SK-N-SH (cell line): ENCODE results near the gene MRGPRD. TPM values are rescaled to one million over a fixed set of nuclear protein-coding genes. Genes with fewer than 3 reads are reported as not detected.

Experiments used
- CTCF ChIA-PET: fragments of 300-600, 350-600 bp; formaldehyde crosslinking; extraction: SDS; loops from one replicate; lab custom pipeline; 2021; lab: Yijun Ruan, JAX
- POLR2A ChIA-PET: fragments of 350-600 bp; sonication (Branson Sonifier 250); formaldehyde crosslinking; extraction: SDS; loops from one replicate; lab custom pipeline; 2020; ENCODE audit warnings: antibody characterized with exemption, inconsistent platforms; lab: Yijun Ruan, JAX
- DNase-seq: peaks from one replicate; pipeline ENCODE4 v3.0.0; 2012
- H2AFZ ChIP-seq: fragments of 200-600 bp; sonication (generic); 2 replicates; pipeline ENCODE4 v1.8.1; 2016; ENCODE audit warnings: antibody characterized with exemption, mild to moderate bottlenecking, low read depth
- H3F3A ChIP-seq: fragments of 200-600 bp; sonication (generic); replicated peaks from 2 replicates; pipeline ENCODE3; 2016; ENCODE audit warnings: antibody characterized with exemption, mild to moderate bottlenecking; ENCODE audit not compliant: insufficient read depth
- H3K27ac ChIP-seq, 2 experiments: fragments of 200-500 bp in 1 of 2; fragments of 200-600 bp in 1 of 2; sonication (Bioruptor generic) in 1 of 2; sonication (generic), shearing (Covaris generic) in 1 of 2; 2 replicates each; pipeline versions ENCODE4 v1.5.1 to v1.6.1; 2014 to 2016; ENCODE audit warnings: low read depth in 2 of 2, inconsistent platforms in 1 of 2, low read length in 1 of 2, mild to moderate bottlenecking in 1 of 2, mixed read lengths in 1 of 2
- H3K27me3 ChIP-seq: fragments of 200-600 bp; sonication (generic), shearing (Covaris generic); 2 replicates; pipeline ENCODE4 v1.6.1; 2016; ENCODE audit warnings: mixed run types; ENCODE audit not compliant: insufficient read depth
- H3K36me3 ChIP-seq, 2 experiments: fragments of 200-500 bp in 1 of 2; fragments of 200-600 bp in 1 of 2; sonication (Bioruptor generic) in 1 of 2; sonication (generic) in 1 of 2; replicated peaks in 1 of 2; 2 replicates each; pipeline versions ENCODE3 to v1.5.1; 2014 to 2016; ENCODE audit warnings: low read length in 1 of 2, mild to moderate bottlenecking in 1 of 2; ENCODE audit not compliant: insufficient read depth in 2 of 2, control insufficient read depth in 1 of 2
- H3K4me1 ChIP-seq, 2 experiments: fragments of 200-500 bp in 1 of 2; fragments of 200-600 bp in 1 of 2; sonication (Bioruptor generic) in 1 of 2; sonication (generic), shearing (Covaris generic) in 1 of 2; 2 replicates each; pipeline versions ENCODE4 v1.5.1 to v1.6.1; 2014 to 2016; ENCODE audit warnings: low read depth in 1 of 2, low read length in 1 of 2, mixed run types in 1 of 2; ENCODE audit not compliant: insufficient read depth in 2 of 2, control insufficient read depth in 1 of 2
- H3K4me2 ChIP-seq: fragments of 200-600 bp; sonication (generic), shearing (Covaris generic); 2 replicates; pipeline ENCODE4 v1.6.1; 2017; ENCODE audit warnings: mixed run types
- H3K4me3 ChIP-seq, 2 experiments: fragments of 200-500 bp in 1 of 2; fragments of 200-600 bp in 1 of 2; sonication (Bioruptor generic) in 1 of 2; sonication (generic), shearing (Covaris generic) in 1 of 2; 2 replicates each; pipeline versions ENCODE4 v1.5.1 to v1.8.1; 2014 to 2016; ENCODE audit warnings: low read depth in 2 of 2, inconsistent platforms in 1 of 2, low read length in 1 of 2, mild to moderate bottlenecking in 1 of 2, mixed read lengths in 1 of 2, moderate library complexity in 1 of 2
- H3K79me2 ChIP-seq: fragments of 200-600 bp; sonication (generic); 2 replicates; pipeline ENCODE4 v1.8.1; 2017; ENCODE audit warnings: mild to moderate bottlenecking; ENCODE audit not compliant: insufficient read depth
- H3K9ac ChIP-seq: fragments of 200-600 bp; sonication (generic); 2 replicates; pipeline ENCODE4 v1.6.1; 2017; ENCODE audit warnings: mixed run types
- H3K9me2 ChIP-seq: fragments of 200-600 bp; sonication (generic); 2 replicates; pipeline ENCODE4 v1.6.1; 2017; ENCODE audit warnings: mixed run types
- H3K9me3 ChIP-seq: fragments of 200-600 bp; sonication (generic); 2 replicates; pipeline ENCODE4 v1.6.1; 2017; ENCODE audit warnings: mixed run types, mild to moderate bottlenecking, moderate library complexity
- H4K20me1 ChIP-seq: fragments of 200-600 bp; sonication (generic); 2 replicates; pipeline ENCODE4 v1.6.1; 2017; ENCODE audit warnings: mild to moderate bottlenecking, mixed run types; ENCODE audit not compliant: insufficient read depth
- GATA2 ChIP-seq: sonication (generic); formaldehyde crosslinking; IDR thresholded peaks from 2 replicates; pipeline ENCODE4 v1.5.0; 2020; ENCODE audit warnings: mild to moderate bottlenecking, missing genetic modification reagents
- JUND ChIP-seq: IDR thresholded peaks from 2 replicates; pipeline ENCODE4 v1.4.0; 2012
- MEF2A ChIP-seq: IDR thresholded peaks from 2 replicates; pipeline ENCODE4 v1.4.0; 2012; ENCODE audit warnings: low read depth, borderline replicate concordance
- RXRA ChIP-seq: IDR thresholded peaks from 2 replicates; pipeline ENCODE4 v1.4.0; 2012; ENCODE audit warnings: low read depth, mild to moderate bottlenecking, borderline replicate concordance
- YY1 ChIP-seq: IDR thresholded peaks from 2 replicates; pipeline ENCODE4 v1.4.0; 2012; ENCODE audit warnings: low read depth, mild to moderate bottlenecking
- WGBS: methylation state at CpG from one replicate; pipeline ENCODE4 v1.1.6; 2017; ENCODE audit warnings: low lambda C conversion rate; 5-methylcytosine and 5-hydroxymethylcytosine counted together
- polyA plus RNA-seq, 3 experiments: library from polyadenylated mRNA; depleted of rRNA; stranded (reverse); fragments of >200 nt; gene quantifications; 2 replicates each; pipeline ENCODE4 v1.2.3, GENCODE V29; 2012
- TF ChIP-seq, protein P1 (sequence below): IDR thresholded peaks from 2 replicates; pipeline ENCODE4; 2012
- TF ChIP-seq, protein P2 (sequence below): IDR thresholded peaks from 2 replicates; pipeline ENCODE4 v1.4.0; 2012; ENCODE audit warnings: low read depth, borderline replicate concordance
- TF ChIP-seq, protein P3 (sequence below): IDR thresholded peaks from 2 replicates; pipeline ENCODE4 v1.6.1; 2012; ENCODE audit warnings: mild to moderate bottlenecking, low read depth, low read length, moderate library complexity
- TF ChIP-seq, protein P4 (sequence below): fragments of 150-350 bp; IDR thresholded peaks from 2 replicates; pipeline ENCODE4 v1.6.1; 2016; ENCODE audit warnings: mild to moderate bottlenecking, low read depth, low read length

The MRGPRD gene
- polyA plus RNA-seq, 1 of the 3 experiments (the other 2 are of a cell fraction): not detected

DNA sequence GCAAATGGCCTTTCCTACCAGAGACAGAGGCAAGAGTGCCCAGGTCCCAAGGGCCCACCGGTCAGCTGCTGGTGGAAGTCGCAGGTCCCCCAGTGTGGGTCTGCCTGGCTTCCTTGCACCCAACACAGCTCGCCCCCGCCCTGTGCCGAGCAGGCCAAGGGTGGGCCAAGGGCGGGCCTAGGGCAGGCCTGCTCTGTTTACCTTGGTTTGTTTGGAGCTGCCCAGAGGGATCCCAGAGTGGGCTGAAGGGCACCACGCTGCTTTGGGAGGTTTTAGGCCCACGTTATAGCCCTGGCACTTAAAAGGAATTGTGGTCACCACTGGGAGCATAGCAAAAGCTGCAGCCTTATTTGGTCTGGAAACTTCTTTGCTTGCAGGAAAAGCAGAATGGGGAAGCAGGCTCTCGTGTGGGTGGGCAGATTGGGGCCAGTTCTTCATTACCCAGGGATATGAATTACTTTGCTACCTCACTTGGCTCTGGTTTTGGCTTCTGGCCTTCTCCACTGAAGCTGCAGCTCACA, 38.0 kb downstream of the MRGPRD start:
- Histone ChIP-seq H2AFZ (no peak overlapping the region), H3F3A (no peaks in the 10 kb centered on the region), H3K9ac (no peak overlapping the region), H3K27ac (no peak overlapping the region), H3K9me3 (no peaks in the 10 kb centered on the region), H3K27me3 (no peaks in the 10 kb centered on the region), H3K4me1 (no peaks in the 10 kb centered on the region), H3K9me2 (no peaks in the 10 kb centered on the region), H3K4me2 (no peak overlapping the region), H3K36me3 (peaks cover 0 to 15% of the 10 kb centered on the region in 2 experiments), H4K20me1 (no peaks in the 10 kb centered on the region), H3K79me2 (no peaks in the 10 kb centered on the region), H3K4me3 (no peak overlapping the region)
- DNase-seq: no peak
- TF ChIP-seq, protein P1, sequence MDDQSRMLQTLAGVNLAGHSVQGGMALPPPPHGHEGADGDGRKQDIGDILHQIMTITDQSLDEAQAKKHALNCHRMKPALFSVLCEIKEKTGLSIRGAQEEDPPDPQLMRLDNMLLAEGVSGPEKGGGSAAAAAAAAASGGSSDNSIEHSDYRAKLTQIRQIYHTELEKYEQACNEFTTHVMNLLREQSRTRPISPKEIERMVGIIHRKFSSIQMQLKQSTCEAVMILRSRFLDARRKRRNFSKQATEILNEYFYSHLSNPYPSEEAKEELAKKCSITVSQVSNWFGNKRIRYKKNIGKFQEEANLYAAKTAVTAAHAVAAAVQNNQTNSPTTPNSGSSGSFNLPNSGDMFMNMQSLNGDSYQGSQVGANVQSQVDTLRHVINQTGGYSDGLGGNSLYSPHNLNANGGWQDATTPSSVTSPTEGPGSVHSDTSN: no peak
- no peak for TF ChIP-seq YY1
- TF ChIP-seq, protein P2, sequence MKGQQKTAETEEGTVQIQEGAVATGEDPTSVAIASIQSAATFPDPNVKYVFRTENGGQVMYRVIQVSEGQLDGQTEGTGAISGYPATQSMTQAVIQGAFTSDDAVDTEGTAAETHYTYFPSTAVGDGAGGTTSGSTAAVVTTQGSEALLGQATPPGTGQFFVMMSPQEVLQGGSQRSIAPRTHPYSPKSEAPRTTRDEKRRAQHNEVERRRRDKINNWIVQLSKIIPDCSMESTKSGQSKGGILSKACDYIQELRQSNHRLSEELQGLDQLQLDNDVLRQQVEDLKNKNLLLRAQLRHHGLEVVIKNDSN: no peak
- WGBS: 78% methylated on average over 3 of the region's 9 CpGs
- ChIA-PET POLR2A (no interaction called here), CTCF (interaction anchor here (0.6 to 1.2 kb wide), 3 partner anchors 13 to 145 kb away, joined by 3 read pairs; no protein-coding TSS in a partner anchor)

DNA sequence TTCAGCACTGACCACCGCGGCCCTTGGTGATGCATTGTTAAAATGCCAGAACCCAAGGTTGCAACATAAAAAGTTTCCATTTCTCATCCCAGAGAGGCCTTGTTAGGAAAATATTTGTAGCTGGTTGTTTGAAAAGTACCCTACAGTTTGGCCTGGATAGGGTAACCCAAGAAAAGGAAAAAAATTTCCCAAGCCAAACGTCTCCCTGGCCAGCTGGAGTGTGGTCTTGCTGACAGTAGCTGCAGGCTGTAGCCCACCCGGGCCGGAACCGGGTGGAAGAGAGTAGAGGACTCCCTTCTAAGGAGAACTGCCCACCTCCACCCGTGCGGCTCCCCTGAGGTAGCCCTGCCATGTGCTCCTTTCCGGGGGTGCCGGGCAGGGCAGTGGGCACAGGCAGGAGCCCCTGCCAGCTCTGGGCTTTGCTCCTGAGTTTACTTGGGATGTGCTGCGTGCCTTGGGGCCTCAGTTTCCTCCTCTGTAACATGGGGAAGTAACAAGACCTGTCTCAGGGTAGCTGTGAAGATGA, 38.6 kb downstream of the MRGPRD start:
- CTCF ChIA-PET: interaction anchor here (0.6 to 1.2 kb wide), 3 partner anchors 14 to 145 kb away, joined by 3 read pairs; no protein-coding TSS in a partner anchor
- no peak for DNase-seq

More for the DNA sequence above, 38.6 kb downstream of the MRGPRD start:
- peaks cover 0 to 21% of the 10 kb centered on the region in 2 experiments for H3K36me3 ChIP-seq
- H4K20me1 ChIP-seq: no peaks in the 10 kb centered on the region
- no peaks in the 10 kb centered on the region for H3K4me1 ChIP-seq
- H3K27me3 ChIP-seq: no peaks in the 10 kb centered on the region
- TF ChIP-seq, protein P3, sequence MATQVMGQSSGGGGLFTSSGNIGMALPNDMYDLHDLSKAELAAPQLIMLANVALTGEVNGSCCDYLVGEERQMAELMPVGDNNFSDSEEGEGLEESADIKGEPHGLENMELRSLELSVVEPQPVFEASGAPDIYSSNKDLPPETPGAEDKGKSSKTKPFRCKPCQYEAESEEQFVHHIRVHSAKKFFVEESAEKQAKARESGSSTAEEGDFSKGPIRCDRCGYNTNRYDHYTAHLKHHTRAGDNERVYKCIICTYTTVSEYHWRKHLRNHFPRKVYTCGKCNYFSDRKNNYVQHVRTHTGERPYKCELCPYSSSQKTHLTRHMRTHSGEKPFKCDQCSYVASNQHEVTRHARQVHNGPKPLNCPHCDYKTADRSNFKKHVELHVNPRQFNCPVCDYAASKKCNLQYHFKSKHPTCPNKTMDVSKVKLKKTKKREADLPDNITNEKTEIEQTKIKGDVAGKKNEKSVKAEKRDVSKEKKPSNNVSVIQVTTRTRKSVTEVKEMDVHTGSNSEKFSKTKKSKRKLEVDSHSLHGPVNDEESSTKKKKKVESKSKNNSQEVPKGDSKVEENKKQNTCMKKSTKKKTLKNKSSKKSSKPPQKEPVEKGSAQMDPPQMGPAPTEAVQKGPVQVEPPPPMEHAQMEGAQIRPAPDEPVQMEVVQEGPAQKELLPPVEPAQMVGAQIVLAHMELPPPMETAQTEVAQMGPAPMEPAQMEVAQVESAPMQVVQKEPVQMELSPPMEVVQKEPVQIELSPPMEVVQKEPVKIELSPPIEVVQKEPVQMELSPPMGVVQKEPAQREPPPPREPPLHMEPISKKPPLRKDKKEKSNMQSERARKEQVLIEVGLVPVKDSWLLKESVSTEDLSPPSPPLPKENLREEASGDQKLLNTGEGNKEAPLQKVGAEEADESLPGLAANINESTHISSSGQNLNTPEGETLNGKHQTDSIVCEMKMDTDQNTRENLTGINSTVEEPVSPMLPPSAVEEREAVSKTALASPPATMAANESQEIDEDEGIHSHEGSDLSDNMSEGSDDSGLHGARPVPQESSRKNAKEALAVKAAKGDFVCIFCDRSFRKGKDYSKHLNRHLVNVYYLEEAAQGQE: no peak
- no peak for TF ChIP-seq JUND
- no peak for TF ChIP-seq RXRA
- no peak for TF ChIP-seq MEF2A
- TF ChIP-seq GATA2 (CRISPR knock-in tag): no peak
- TF ChIP-seq, protein P4, sequence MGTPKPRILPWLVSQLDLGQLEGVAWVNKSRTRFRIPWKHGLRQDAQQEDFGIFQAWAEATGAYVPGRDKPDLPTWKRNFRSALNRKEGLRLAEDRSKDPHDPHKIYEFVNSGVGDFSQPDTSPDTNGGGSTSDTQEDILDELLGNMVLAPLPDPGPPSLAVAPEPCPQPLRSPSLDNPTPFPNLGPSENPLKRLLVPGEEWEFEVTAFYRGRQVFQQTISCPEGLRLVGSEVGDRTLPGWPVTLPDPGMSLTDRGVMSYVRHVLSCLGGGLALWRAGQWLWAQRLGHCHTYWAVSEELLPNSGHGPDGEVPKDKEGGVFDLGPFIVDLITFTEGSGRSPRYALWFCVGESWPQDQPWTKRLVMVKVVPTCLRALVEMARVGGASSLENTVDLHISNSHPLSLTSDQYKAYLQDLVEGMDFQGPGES: no peak
- TF ChIP-seq, protein P2: no peak
- no peaks in the 10 kb centered on the region for H3K79me2 ChIP-seq
- no peaks in the 10 kb centered on the region for H3K9me2 ChIP-seq
- no peak overlapping the region for H3K27ac ChIP-seq
- no peak overlapping the region for H3K4me2 ChIP-seq
- no peak overlapping the region for H3K9ac ChIP-seq
- H2AFZ ChIP-seq: no peak overlapping the region
- H3K9me3 ChIP-seq: no peaks in the 10 kb centered on the region
- WGBS: 84% methylated on average over 3 of the region's 11 CpGs
- H3F3A ChIP-seq: no peaks in the 10 kb centered on the region
- POLR2A ChIA-PET: no interaction called here
- H3K4me3 ChIP-seq: no peak overlapping the region
